ENCODE measurements around the gene TOGARAM2. TPM values are rescaled to one million over a fixed set of nuclear protein-coding genes. Genes with fewer than 3 reads are reported as not detected.
A peak's percentile ranks its signal among the peaks of the same experiment; 100 is the strongest.

Gene TOGARAM2
- total and polyA plus RNA-seq, 2 of the 13 experiments (the other 11 are each of a cell fraction or from before 2014, with no cell fraction given) = under 0.01 to 0.05 TPM

GRCh38 chr2:28951910-28952835 is 28.9 kb upstream of the TOGARAM2 start (continued):
- TF ChIP-seq HIVEP1 (CRISPR knock-in tag; IDR thresholded peaks at IDR 0.05) (no peak), HNRNPL (IDR thresholded peaks at IDR 0.05; ENCODE audit: low read depth, low read length) (no peak), ZNF598 (CRISPR knock-in tag; IDR thresholded peaks at IDR 0.05; ENCODE audit: borderline replicate concordance) (peak; percentile 88), THAP11 (CRISPR knock-in tag; IDR thresholded peaks at IDR 0.05) (peak; percentile 63), MXD4 (CRISPR knock-in tag; IDR thresholded peaks at IDR 0.05) (0 out of 2 replicates have a peak, but pooled peaks have one; percentile 37), GMEB1 (CRISPR knock-in tag; IDR thresholded peaks at IDR 0.05; ENCODE audit: borderline replicate concordance) (no peak; the same call in 1 of the 2 replicates), NR0B2 (CRISPR knock-in tag; IDR thresholded peaks at IDR 0.05) (no peak), ZBTB20 (CRISPR knock-in tag; IDR thresholded peaks at IDR 0.05; ENCODE audit: borderline replicate concordance, low read depth) (0 out of 2 replicates have a peak, but pooled peaks have one; percentile 36), KDM2A (CRISPR knock-in tag; IDR thresholded peaks at IDR 0.05; ENCODE audit: borderline replicate concordance, low read depth) (peak; percentile 58; the same call in 1 of the 2 replicates), ZNF816 (CRISPR knock-in tag; IDR thresholded peaks at IDR 0.05; ENCODE audit: borderline replicate concordance) (no peak), ZNF292 (CRISPR knock-in tag; IDR thresholded peaks at IDR 0.05; ENCODE audit: borderline replicate concordance, low read depth) (peak; percentile 63; the same call in 1 of the 2 replicates), ZNF282 (IDR thresholded peaks at IDR 0.05; ENCODE audit: partially characterized antibody) (no peak)
- TF ChIP-seq, protein P1, sequence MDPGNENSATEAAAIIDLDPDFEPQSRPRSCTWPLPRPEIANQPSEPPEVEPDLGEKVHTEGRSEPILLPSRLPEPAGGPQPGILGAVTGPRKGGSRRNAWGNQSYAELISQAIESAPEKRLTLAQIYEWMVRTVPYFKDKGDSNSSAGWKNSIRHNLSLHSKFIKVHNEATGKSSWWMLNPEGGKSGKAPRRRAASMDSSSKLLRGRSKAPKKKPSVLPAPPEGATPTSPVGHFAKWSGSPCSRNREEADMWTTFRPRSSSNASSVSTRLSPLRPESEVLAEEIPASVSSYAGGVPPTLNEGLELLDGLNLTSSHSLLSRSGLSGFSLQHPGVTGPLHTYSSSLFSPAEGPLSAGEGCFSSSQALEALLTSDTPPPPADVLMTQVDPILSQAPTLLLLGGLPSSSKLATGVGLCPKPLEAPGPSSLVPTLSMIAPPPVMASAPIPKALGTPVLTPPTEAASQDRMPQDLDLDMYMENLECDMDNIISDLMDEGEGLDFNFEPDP (CRISPR knock-in tag; conservative IDR thresholded peaks at IDR 0.05) = 0 out of 2 replicates have a peak, but pooled peaks have one; percentile 60
- TF ChIP-seq, protein P2, sequence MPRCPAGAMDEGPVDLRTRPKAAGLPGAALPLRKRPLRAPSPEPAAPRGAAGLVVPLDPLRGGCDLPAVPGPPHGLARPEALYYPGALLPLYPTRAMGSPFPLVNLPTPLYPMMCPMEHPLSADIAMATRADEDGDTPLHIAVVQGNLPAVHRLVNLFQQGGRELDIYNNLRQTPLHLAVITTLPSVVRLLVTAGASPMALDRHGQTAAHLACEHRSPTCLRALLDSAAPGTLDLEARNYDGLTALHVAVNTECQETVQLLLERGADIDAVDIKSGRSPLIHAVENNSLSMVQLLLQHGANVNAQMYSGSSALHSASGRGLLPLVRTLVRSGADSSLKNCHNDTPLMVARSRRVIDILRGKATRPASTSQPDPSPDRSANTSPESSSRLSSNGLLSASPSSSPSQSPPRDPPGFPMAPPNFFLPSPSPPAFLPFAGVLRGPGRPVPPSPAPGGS (CRISPR knock-in tag; IDR thresholded peaks at IDR 0.05) = no peak
- TF ChIP-seq, protein P3, sequence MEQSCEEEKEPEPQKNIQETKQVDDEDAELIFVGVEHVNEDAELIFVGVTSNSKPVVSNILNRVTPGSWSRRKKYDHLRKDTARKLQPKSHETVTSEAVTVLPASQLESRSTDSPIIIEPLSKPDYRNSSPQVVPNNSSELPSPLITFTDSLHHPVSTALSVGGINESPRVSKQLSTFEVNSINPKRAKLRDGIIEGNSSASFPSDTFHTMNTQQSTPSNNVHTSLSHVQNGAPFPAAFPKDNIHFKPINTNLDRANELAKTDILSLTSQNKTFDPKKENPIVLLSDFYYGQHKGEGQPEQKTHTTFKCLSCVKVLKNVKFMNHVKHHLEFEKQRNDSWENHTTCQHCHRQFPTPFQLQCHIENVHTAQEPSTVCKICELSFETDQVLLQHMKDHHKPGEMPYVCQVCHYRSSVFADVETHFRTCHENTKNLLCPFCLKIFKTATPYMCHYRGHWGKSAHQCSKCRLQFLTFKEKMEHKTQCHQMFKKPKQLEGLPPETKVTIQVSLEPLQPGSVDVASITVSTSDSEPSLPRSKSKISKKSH (CRISPR knock-in tag; IDR thresholded peaks at IDR 0.05; ENCODE audit: borderline replicate concordance) = no peak
- TF ChIP-seq, protein P4, sequence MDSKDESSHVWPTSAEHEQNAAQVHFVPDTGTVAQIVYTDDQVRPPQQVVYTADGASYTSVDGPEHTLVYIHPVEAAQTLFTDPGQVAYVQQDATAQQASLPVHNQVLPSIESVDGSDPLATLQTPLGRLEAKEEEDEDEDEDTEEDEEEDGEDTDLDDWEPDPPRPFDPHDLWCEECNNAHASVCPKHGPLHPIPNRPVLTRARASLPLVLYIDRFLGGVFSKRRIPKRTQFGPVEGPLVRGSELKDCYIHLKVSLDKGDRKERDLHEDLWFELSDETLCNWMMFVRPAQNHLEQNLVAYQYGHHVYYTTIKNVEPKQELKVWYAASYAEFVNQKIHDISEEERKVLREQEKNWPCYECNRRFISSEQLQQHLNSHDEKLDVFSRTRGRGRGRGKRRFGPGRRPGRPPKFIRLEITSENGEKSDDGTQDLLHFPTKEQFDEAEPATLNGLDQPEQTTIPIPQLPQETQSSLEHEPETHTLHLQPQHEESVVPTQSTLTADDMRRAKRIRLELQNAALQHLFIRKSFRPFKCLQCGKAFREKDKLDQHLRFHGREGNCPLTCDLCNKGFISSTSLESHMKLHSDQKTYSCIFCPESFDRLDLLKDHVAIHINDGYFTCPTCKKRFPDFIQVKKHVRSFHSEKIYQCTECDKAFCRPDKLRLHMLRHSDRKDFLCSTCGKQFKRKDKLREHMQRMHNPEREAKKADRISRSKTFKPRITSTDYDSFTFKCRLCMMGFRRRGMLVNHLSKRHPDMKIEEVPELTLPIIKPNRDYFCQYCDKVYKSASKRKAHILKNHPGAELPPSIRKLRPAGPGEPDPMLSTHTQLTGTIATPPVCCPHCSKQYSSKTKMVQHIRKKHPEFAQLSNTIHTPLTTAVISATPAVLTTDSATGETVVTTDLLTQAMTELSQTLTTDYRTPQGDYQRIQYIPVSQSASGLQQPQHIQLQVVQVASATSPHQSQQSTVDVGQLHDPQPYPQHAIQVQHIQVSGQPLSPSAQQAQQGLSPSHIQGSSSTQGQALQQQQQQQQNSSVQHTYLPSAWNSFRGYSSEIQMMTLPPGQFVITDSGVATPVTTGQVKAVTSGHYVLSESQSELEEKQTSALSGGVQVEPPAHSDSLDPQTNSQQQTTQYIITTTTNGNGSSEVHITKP (CRISPR knock-in tag; IDR thresholded peaks at IDR 0.05; ENCODE audit: low read depth) = no peak

Data from HepG2 (cell line).